HG03139 (cell line): ENCODE results near the gene MPND.

ENCODE experiments used
- ATAC-seq: cut with Tn5 transposase; IDR thresholded peaks from one replicate; pipeline ENCODE4 v1.9.1; 2021; ENCODE audit not compliant: unreplicated experiment

The MPND gene

DNA sequence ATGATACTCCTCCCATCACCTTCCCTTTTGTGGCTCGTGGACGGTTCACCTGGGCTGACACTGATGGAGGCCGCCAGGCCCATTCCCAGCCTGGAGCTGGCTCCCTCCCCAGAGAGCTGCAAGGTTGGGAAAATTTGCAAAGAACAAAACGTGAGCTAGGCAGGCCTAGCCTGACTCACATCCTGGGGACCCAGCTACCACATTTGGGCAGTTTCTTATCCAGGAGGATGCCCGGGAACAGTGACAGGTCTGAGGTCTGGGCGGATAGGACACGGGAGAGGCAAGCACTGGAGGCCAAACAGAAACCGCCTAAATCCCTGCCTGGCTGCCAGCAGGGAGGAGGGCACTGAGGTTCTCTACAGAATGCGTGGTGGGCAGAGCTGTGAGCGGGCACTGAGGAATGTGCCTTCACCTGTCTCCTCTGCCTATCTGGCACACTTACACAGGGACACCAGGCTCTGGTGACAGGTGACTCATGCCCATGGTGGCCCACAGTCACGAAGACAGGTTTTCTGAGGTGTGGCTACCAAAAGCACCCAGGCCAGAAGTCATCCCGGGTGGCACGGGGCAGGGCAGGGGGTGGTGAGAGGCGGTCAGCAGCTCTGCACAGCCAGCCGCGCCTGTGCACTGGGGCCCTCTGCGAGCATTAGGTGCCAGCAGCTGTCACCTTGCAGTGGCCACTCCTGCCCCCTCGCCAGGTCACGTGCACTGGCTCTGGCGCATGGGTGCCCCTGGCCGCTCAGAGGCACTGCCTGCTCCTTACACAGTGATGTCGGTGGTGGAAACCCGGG lies 33.8 kb downstream of the MPND start:
- no peak for ATAC-seq

DNA sequence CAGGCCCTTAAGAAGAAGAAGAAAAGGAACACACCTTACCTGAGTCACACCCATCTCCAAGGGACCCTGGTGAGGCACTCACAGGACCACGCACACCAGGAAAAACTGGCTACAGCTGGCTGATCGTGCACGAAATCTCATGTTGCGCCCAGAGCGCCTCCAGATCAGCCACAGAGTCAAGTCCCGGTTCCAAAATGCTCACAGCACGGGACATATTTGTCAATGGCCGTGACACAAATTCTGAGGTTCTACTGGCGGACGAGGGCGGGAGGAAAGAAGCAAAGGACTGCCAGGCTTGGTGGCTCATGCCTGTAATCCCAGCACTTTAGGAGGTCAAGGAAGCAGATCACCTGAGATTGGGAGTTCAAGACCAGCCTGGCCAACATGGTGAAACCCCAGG lies 35.5 kb downstream of the MPND start:
- ATAC-seq: no peak

DNA sequence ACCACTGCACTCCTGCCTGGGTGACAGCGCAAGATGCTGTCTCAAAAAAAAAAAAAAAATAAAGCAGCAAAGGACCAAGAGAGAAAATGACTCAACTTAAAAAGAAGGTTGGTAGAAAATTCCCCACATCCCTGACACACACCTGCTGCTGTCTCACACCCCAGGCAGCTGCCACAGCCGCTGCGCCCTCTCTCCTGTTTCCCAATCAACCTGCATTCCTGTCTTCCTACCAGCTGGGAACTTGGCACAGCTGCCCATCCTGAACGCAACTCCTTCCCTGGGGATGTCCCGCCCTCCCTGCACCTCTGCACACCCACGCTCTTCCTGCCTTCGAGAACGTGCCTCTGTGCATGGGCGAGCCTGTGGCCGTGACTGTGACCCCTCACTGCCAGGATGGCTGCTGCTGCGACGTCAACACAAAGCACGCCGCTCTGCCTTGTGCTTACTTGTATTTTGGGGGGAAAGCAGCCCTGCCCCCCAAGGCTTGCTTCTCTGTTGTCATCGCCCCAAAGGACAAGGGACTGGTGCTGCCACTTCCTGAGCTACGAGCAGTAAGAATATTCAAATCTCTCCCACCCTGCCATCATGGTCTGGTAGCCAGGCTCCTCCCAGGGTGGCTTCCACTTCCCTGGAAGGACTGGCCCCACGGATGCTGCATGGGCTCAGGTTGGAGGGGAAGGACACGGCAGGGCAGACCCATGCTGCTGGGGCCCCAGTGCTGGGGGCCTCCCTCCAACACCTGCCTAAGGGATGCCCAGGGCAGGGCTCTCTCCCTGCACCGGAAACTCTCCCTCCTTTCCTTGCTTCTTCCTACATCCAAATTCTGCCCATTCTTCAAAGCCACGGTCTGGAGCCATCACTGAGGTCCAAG lies 36.3 kb downstream of the MPND start:
- no peak for ATAC-seq

DNA sequence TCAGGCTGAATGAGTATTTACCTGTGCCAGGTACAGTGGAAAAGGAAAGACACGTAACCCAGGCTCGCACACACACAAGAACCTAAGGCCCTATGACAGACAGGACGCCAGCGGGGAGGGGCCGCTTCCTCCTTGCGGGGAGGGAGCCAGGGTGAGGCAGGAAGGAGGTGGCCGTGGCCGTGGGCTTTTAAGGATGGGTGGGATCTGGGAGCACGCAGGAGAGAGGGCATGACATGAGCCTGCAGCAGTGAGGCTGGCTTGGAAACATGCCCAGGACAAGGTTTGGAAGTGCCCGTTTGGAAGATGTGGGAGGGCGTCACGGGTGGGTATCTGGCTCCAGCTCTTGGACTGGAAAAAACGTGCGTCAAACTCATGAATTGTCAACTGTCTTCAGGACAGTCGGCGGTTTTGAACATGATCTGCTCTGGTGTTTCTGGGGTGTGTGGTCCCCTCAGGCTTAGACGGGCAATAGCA lies 36.9 kb downstream of the MPND start:
- no peak for ATAC-seq

DNA sequence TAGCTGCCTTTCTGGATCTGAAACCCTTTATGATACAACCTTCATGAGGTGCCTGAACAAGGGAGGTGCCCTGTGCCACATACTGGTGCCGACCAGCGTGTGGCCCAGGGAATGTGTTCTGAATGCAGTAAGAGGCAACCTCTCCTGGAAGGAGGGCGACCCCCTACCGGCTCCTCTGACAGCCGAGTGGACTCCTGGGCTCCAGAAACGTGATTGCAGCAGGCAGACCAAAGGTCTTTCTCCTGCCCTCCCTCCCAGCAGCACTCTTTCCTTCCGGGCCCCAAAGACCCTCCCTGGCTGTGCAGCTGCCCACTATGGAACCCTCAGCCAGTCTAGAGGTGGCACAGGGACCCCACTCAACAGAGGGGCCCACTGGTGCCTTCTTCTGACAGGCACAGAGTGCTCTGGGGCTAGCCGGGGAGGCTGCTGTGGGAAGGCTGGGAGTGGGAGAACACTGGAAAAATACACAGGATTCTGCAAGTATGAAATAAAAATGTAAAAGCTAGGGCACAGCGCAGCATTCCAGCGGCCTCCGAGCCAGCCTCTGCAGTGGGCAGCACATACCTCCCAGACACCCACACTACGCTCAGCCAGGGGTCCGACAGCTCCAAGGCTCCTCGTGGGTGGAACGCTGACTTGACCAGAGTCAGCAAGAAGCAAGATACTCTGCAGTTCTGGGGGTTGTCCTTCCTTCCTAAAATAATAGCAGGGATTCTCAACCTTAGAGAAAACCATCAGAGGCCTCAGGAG lies 42.1 kb downstream of the MPND start:
- ATAC-seq: no peak

DNA sequence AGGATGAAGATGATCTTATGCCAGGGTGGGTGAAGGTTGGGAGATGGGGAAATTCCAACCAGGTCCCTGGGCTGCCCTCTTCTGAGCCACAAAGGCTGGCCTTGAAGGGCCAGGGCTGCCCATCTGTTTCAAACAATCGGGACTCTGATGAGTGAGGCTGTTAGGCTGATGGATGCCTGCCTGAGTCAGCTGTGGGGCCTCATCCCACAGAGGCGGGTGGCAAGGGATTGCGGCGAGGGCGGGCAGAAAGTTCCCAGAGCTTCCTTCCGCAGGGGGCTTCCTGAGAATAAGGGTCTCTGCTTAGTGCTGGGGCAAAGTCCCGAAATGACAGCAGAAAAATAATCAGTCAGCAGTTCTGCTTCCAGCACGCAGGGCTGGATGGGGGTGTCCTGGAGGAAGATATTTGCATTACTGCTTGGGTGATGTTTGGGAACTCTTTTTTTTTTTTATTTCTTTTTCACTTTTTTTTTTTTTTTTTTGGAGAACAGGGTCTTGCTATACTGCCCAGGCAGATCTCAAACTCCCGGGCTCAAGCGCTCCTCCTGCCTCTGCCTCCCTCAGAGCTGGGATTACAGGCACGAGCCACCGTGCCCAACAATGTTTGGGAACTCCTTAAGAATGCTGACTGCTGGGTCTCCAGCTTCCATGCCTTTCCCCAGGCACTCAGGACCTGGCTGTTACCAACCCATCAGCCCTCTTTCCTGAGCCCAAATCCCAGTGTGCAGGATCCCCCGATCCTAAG lies 42.9 kb downstream of the MPND start:
- ATAC-seq: no peak

DNA sequence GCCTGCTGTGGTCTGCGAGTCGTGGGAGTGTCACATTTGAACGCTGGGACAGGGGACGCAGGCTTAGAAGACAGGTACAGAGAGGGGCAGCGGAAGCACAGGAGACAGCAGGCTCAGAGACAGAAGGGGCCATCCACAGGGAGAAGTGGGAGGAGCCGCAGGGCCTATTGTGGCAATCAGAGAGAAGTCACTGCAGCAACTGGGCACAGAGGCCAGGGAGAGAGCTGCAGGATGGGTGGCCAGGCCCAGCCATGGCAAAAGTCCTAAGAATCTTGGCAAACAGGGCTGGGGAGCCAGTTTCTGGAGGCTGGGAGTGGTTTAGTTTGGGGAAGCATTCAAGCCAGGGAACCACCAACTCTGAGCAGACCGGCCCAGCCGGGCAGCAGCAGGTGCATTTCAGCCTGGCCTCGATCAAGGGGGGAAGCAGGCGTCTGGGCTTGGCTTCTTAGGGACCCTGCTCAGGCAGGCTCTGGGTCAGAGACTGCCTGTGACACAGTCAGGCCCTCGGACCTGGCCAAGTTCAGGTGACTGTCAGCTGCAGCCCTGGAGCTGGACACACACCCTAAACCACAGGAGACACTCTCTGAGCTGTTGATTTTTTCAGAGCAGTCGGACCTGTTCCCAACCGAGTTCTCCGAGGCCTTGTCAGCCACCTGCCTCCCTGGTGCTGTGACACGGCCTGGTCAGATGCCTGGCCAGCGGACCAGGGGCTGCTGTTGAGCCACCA lies 45.1 kb downstream of the MPND start:
- no peak for ATAC-seq

DNA sequence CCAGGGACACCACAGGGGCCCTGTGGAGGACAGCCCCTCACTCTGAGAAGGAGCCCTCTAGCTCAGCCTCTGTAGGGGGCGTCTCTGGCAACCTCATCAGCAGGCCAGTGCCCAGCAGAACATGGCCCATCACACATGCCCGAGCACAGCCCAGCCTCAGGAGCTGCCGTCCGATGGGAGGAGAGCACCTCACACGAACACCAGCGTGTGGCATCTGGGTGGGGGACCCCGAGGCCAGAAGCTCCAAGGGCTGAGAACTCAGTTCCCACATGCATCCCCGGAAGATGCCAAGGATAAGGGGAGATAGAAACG lies 45.7 kb downstream of the MPND start:
- no peak for ATAC-seq

DNA sequence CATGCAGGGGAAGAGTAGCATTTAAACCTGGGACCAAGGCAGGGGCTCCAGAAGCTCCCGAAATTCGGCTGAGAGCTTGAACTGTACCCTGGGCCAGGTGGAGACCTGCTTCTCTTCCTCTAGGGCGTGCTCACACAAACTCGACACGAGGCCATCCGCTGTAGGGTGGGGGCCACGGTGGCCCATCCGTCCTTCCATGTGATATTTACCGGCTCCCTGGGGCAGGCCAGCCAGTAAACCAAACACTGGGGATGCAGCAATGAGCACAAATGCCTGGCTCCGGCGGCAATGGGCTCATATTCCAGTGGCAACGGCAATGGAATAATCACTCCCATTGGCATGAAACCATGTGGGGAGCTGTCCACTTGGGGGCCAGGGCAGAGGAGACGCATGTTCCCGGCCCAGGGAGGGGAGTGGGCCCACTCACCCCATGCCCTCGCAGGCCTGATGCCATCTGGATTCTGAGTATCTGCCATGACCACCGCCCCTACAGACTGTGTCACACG lies 46.2 kb downstream of the MPND start:
- ATAC-seq: no peak

DNA sequence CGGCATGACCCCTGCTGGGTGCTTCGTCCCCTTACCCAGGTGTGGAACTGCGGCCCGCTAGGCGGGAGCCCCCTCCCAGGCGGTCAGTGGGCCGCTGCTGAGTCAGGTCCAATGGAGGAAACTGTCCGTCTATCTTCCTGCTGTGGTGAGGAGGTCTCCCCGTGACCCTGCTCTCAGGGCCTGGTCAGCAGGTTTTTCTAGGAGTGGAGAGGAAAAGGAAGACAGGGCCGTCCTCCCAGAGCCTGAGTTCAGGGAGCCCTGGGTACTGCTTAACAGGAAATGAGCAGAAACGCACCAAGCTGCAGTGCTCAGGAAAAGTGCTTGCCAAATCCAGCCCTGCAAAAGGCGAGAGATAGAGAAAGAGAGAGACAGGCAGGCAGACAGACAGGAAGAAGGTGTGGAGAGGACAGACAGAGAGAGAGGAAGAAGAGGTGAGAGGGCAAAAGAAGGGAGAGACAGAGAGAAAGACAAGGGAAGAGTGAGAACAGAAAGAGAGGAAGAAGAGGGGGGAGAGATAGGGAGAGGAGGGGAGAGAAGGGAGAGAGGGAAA lies 46.7 kb downstream of the MPND start:
- ATAC-seq: no peak

DNA sequence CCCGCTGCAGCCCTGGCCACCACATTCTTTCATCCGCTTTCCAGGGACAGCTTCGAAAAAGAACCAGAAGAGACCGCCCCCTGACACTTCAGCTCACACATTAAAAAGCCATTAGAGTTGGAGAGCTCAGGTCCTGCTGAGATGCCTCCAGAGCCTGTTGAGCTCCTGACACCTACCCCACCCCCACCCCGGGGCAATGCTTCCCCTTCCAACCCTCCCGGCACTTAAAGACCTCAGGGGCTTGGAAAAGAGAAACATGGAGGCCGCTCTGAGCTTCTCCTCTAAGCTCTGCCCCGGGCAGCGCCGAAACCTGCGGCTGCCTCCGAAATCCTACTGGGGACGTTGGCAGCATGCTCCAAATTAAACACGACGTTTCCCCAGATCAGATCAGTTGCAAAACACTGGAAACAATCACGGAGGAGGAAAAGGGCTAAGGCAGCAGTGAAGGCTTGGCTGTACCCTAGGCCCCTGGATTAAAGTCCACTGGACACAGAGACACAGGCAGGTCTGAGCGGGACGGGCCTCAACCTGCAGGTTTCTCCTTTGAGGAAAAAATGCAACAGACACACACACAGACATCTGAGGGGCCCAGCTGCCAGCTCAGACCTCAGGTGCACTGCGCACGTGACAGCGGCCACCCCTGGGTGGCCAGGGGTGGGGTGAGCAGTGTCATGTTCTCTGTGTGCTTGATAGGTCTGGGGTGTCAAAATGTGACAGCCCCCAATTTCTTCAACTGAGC lies 47.4 kb downstream of the MPND start:
- ATAC-seq: no peak

DNA sequence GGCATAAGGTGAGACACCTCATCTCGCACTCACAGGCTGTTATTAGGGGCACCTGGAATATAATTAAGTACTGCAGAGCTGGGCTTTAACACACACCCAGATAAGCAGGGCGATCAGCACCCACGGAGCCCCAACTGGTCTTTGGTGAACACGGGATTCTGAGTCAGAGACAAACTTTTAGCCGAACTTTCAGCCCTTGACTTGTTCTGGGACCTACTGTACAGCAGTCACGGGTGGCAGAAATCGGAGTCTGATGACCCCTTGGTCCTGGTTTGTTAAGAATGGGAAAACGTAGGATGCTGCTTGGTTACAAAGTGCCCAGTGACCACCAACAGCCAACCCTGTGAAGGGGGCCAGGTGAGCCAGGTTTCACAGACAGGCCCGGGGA lies 47.9 kb downstream of the MPND start:
- ATAC-seq: no peak

DNA sequence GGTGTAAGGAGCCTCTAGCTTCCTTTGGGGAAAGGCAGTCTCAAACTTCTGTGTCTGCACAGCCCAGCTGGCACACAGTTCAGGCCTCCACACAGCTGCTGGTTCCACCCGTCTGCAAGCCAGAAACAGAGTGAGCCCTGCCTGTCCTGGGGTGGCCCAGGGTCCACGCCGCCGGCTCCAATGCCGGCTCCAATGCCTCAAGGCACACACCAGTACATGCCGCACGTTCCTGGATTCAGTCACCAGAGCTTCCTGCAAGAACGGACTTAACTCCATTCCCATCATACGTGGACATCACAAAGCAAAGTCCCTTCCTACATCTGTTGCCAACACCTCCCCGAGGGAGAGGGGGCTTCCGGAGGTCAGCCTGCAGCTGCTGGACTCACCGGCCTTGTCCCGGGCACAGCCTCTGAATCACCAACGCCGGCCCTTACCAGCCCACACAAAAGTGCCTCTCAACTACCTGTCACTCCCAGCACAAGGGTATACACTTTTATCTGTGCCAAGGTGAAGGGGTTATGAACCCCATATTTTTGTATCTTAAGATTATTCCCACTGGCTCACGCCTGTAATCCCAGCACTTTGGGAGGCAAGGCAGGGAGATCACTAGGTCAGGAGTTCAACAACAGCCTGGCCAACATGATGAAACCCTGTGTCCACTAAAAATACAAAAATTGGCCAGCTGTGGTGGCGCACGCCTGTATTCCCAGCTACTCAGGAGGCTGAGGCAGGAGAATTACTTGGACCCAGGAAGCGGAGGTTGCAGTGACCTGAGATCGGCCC lies 48.5 kb downstream of the MPND start:
- no peak for ATAC-seq

DNA sequence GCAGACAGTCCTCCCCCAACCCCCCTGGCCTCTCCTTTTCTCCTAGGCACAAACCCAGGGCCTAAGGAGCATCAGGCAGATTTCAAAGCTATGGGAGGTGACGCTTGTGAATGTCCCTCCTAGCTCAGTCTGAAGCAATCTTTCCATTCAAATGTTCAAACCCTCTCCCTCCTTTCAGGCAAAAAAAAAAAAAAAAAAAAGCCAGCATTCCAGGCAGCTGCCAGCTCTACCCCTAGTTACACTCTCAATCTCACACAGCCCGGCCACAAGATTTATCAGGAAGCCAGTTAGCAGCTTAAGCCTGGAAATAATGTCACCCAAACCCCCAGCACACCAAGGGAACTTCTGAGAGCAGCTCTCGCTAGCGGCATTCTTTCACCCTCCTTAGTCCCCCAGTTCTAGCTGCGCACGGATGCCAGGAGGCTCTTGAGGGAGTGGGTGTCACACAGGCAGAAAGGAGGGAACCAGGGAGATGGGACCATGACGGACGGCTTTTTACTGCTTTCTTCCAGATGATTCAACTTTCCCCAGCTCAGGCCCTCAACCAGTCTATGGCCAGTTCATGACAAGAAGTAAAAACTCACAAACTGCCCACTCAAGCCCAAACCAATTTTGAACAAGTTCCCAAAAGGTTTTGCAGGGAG lies 50.7 kb downstream of the MPND start:
- ATAC-seq: no peak

DNA sequence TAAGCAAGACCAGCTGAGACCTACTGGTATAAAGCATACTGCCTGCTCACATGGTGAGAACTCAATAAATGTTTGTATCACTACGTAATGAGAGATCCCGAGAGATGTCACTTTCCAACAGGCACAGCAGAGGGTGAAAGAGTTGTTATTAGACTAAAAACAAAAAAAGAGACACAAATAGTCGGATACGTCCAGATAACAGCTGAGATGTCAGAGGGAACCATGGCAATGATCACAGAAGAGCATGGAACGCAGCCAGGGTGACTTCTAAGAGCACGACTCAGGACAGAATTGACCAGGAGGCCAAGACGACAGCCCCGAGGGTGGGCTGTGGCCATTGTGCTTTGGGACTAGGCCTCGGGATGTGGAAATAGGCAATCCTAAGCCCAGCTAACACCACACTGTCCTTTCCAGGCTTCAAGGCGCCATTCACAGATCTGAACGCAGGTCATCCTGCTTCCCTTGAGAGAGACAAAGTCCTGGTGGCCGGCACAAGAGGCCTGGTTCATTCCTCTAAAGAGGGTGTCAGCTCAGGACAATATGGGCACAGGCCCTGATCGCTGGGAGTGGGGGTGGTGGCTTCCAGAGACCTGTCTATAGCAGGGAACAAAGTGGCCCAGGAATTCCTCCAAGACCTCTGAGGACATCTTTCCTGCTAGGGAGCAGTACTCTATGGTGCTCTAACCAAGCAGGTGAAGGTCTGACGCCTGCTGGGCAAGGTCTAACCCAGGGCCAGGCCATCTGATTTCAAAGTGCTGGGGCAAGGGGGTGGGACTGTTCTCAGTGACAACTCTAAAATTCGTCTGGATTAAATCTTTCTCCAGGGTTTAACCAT lies 53.8 kb downstream of the MPND start:
- ATAC-seq: no peak

DNA sequence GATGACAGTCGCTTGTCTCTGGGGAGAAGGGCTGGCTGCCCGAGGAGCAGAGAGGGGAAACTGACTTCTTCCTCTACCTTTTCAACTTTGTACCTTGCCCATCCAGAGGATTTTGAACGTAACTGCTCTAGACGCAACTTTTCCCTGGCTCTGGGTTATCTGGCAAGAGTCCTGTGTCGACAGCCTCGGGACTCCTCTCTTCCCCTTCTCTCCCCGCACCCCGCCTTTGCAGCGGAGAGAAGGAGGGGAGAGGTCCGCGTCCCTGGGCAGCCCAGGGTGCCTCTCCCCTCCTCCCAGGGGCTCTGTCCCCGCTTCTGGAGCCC lies 56.4 kb downstream of the MPND start:
- ATAC-seq: peak; percentile 8
